ENCODE measurements around the gene COX14.

DNA sequence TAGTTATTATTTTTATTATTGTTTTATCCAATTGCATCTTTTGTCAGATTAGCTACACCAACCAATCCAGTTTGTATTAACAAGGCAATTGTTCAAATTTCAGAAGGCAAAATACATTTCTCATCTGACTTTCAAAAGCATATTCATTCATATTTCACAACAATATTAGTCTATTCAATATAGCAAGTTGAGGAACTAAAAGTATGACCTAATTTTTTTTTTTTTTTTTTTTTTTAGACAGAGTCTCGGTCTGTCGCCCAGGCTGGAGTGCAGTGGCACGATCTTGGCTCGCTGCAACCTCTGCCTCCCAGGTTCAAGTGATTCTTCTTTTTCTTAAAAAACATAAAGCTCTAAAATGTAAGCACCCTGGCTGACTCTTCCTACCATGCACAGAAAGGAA, 17.3 kb downstream of the COX14 start:
- TF ChIP-seq, protein P1, sequence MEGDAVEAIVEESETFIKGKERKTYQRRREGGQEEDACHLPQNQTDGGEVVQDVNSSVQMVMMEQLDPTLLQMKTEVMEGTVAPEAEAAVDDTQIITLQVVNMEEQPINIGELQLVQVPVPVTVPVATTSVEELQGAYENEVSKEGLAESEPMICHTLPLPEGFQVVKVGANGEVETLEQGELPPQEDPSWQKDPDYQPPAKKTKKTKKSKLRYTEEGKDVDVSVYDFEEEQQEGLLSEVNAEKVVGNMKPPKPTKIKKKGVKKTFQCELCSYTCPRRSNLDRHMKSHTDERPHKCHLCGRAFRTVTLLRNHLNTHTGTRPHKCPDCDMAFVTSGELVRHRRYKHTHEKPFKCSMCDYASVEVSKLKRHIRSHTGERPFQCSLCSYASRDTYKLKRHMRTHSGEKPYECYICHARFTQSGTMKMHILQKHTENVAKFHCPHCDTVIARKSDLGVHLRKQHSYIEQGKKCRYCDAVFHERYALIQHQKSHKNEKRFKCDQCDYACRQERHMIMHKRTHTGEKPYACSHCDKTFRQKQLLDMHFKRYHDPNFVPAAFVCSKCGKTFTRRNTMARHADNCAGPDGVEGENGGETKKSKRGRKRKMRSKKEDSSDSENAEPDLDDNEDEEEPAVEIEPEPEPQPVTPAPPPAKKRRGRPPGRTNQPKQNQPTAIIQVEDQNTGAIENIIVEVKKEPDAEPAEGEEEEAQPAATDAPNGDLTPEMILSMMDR (conservative IDR thresholded peaks at IDR 0.05; ENCODE audit: low read depth, low read length), result no peak
- TF ChIP-seq EZH2 (IDR thresholded peaks at IDR 0.05; ENCODE audit: low read length, unreplicated experiment), result no peak
- TF ChIP-seq EZH2phosphoT487 (IDR thresholded peaks at IDR 0.05; ENCODE audit: borderline replicate concordance, low read length), result no peak
